Activated CD4-positive, alpha-beta memory T cell treated with anti-CD3 and anti-CD28 coated beads for 36 hours (primary cell): ENCODE results near the gene HIPK4. TPM values are rescaled to one million over a fixed set of nuclear protein-coding genes. Genes with fewer than 3 reads are reported as not detected.

Experiments
- CTCF ChIA-PET: fragments of 350-600 bp; sonication (Branson Sonifier 250); formaldehyde crosslinking; loops from one replicate; lab custom pipeline; 2021; ENCODE audit warnings: antibody characterized with exemption, inconsistent platforms; lab: Charles Lee
- POLR2A ChIA-PET: fragments of 350-600 bp; sonication (Branson Sonifier 250); formaldehyde crosslinking; loops from one replicate; lab custom pipeline; 2021; ENCODE audit warnings: antibody characterized with exemption; lab: Charles Lee
- DNase-seq: peaks from one replicate; pipeline ENCODE4 v3.0.0-alpha.2; 2020
- H3K27ac Mint-ChIP-seq: one replicate; pipeline ENCODE4 v1.8.0; 2021; ENCODE audit warnings: mixed read lengths
- H3K27me3 Mint-ChIP-seq: one replicate; pipeline ENCODE4 v1.8.0; 2021; ENCODE audit warnings: mixed read lengths
- H3K36me3 Mint-ChIP-seq: one replicate; pipeline ENCODE4 v1.8.0; 2021; ENCODE audit warnings: mixed read lengths
- H3K4me1 Mint-ChIP-seq: one replicate; pipeline ENCODE4 v1.8.0; 2021; ENCODE audit warnings: low read depth, mixed read lengths
- H3K4me3 Mint-ChIP-seq: one replicate; pipeline ENCODE4 v1.8.0; 2021; ENCODE audit warnings: mild to moderate bottlenecking, mixed read lengths
- H3K9me3 Mint-ChIP-seq: one replicate; pipeline ENCODE4 v1.8.0; 2021; ENCODE audit warnings: mixed read lengths
- intact Hi-C: fragments of 100-400 bp; cut with micrococcal nuclease; formaldehyde crosslinking; loops from one replicate; pipeline ENCODE4 v1.15.1; 2023
- total RNA-seq, 2 experiments: library from RNA; stranded (reverse); gene quantifications; one replicate each; pipeline ENCODE4 v1.2.3, GENCODE V29; 2021

The HIPK4 gene
- total RNA-seq, 2 experiments from 2014 or later: not detected

GRCh38 chr19:40369797-40370196 lies 20.2 kb downstream of the HIPK4 start:
- no peaks in the 10 kb centered on the region for H3K27me3 Mint-ChIP-seq
- no peak overlapping the region for H3K27ac Mint-ChIP-seq
- ChIA-PET CTCF (no interaction called here), POLR2A (no interaction called here)
- H3K4me1 Mint-ChIP-seq: peaks cover 6% of the 10 kb centered on the region
- peaks cover 8% of the 10 kb centered on the region for H3K36me3 Mint-ChIP-seq
- no peak for DNase-seq
- H3K9me3 Mint-ChIP-seq: no peaks in the 10 kb centered on the region
- no peak overlapping the region for H3K4me3 Mint-ChIP-seq
- intact Hi-C loops: no loop called here

- Mint-ChIP-seq H3K4me1 (peaks cover 11% of the 10 kb centered on the region), H3K27ac (no peak overlapping the region), H3K27me3 (no peaks in the 10 kb centered on the region), H3K9me3 (no peaks in the 10 kb centered on the region), H3K36me3 (peaks cover 7% of the 10 kb centered on the region), H3K4me3 (no peak overlapping the region)
- intact Hi-C loops: no loop called here
- ChIA-PET CTCF (no interaction called here), POLR2A (no interaction called here)
- DNase-seq: no peak
Observed at GRCh38 chr19:40367577-40368434, 22.2 kb downstream of the HIPK4 start.

- no peak for DNase-seq
- H3K4me3 Mint-ChIP-seq: no peak overlapping the region
- H3K4me1 Mint-ChIP-seq: peaks cover 11% of the 10 kb centered on the region
- no peaks in the 10 kb centered on the region for H3K27me3 Mint-ChIP-seq
- intact Hi-C loops: no loop called here
- H3K36me3 Mint-ChIP-seq: peaks cover 4% of the 10 kb centered on the region
- POLR2A ChIA-PET: no interaction called here
- no peaks in the 10 kb centered on the region for H3K9me3 Mint-ChIP-seq
- CTCF ChIA-PET: no interaction called here
- H3K27ac Mint-ChIP-seq: no peak overlapping the region
Observed at GRCh38 chr19:40366697-40367561, 23.1 kb downstream of the HIPK4 start.

- Mint-ChIP-seq H3K4me3 (peak overlapping the region; percentile 32), H3K27ac (no peak overlapping the region), H3K4me1 (peaks cover 11% of the 10 kb centered on the region), H3K36me3 (peaks cover 4% of the 10 kb centered on the region), H3K27me3 (no peaks in the 10 kb centered on the region), H3K9me3 (no peaks in the 10 kb centered on the region)
- intact Hi-C loops: no loop called here
- ChIA-PET POLR2A (no interaction called here), CTCF (interaction anchor here (1.0 kb wide), 1 partner anchor 55 kb away, joined by 3 read pairs; no protein-coding TSS in a partner anchor)
- DNase-seq: peak; percentile 68
Observed at GRCh38 chr19:40365613-40366401, 24.2 kb downstream of the HIPK4 start.

- ChIA-PET CTCF (interaction anchor here (1.0 kb wide), 2 partner anchors 36 to 55 kb away, joined by 3 read pairs; no protein-coding TSS in a partner anchor), POLR2A (no interaction called here)
Observed at GRCh38 chr19:40365010-40365409, 25.0 kb downstream of the HIPK4 start.

GRCh38 chr19:40363069-40363468 lies 26.9 kb downstream of the HIPK4 start:
- intact Hi-C loops: no loop called here
- H3K36me3 Mint-ChIP-seq: peaks cover 4% of the 10 kb centered on the region
- H3K27me3 Mint-ChIP-seq: no peaks in the 10 kb centered on the region
- ChIA-PET POLR2A (no interaction called here), CTCF (no interaction called here)
- H3K27ac Mint-ChIP-seq: no peak overlapping the region
- H3K4me3 Mint-ChIP-seq: no peak overlapping the region
- peaks cover 11% of the 10 kb centered on the region for H3K4me1 Mint-ChIP-seq
- no peak for DNase-seq
- no peaks in the 10 kb centered on the region for H3K9me3 Mint-ChIP-seq

More at GRCh38 chr19:40365010-40365409, 25.0 kb downstream of the HIPK4 start:
- H3K27me3 Mint-ChIP-seq: no peaks in the 10 kb centered on the region
- intact Hi-C loops: no loop called here
- H3K4me1 Mint-ChIP-seq: peaks cover 11% of the 10 kb centered on the region
- no peaks in the 10 kb centered on the region for H3K9me3 Mint-ChIP-seq
- no peak overlapping the region for H3K4me3 Mint-ChIP-seq
- H3K36me3 Mint-ChIP-seq: peaks cover 4% of the 10 kb centered on the region
- H3K27ac Mint-ChIP-seq: no peak overlapping the region
- no peak for DNase-seq

- no peak overlapping the region for H3K4me3 Mint-ChIP-seq
- POLR2A ChIA-PET: no interaction called here
- peaks cover 4% of the 10 kb centered on the region for H3K36me3 Mint-ChIP-seq
- no peak for DNase-seq
- no peaks in the 10 kb centered on the region for H3K9me3 Mint-ChIP-seq
- no peaks in the 10 kb centered on the region for H3K27me3 Mint-ChIP-seq
- CTCF ChIA-PET: no interaction called here
- intact Hi-C loops: no loop called here
- H3K4me1 Mint-ChIP-seq: peaks cover 11% of the 10 kb centered on the region
- H3K27ac Mint-ChIP-seq: no peak overlapping the region
Observed at GRCh38 chr19:40362160-40362559, 27.8 kb downstream of the HIPK4 start.

GRCh38 chr19:40360708-40361241 lies 29.2 kb downstream of the HIPK4 start:
- Mint-ChIP-seq H3K9me3 (no peaks in the 10 kb centered on the region), H3K4me1 (peaks cover 17% of the 10 kb centered on the region), H3K27ac (no peak overlapping the region), H3K36me3 (peaks cover 2% of the 10 kb centered on the region), H3K4me3 (no peak overlapping the region), H3K27me3 (no peaks in the 10 kb centered on the region)
- POLR2A ChIA-PET: no interaction called here
- intact Hi-C loops: no loop called here
- CTCF ChIA-PET: no interaction called here
- DNase-seq: no peak

- DNase-seq: no peak
- ChIA-PET POLR2A (no interaction called here), CTCF (no interaction called here)
- Mint-ChIP-seq H3K27ac (no peak overlapping the region), H3K4me1 (peaks cover 13% of the 10 kb centered on the region), H3K4me3 (no peak overlapping the region), H3K36me3 (peaks cover 2% of the 10 kb centered on the region), H3K9me3 (no peaks in the 10 kb centered on the region), H3K27me3 (no peaks in the 10 kb centered on the region)
- intact Hi-C loops: no loop called here
Observed at GRCh38 chr19:40360020-40360707, 29.8 kb downstream of the HIPK4 start.

- POLR2A ChIA-PET: no interaction called here
- Mint-ChIP-seq H3K27ac (no peak overlapping the region), H3K4me3 (no peak overlapping the region), H3K4me1 (peaks cover 11% of the 10 kb centered on the region), H3K36me3 (no peaks in the 10 kb centered on the region), H3K9me3 (no peaks in the 10 kb centered on the region), H3K27me3 (no peaks in the 10 kb centered on the region)
- CTCF ChIA-PET: no interaction called here
- no peak for DNase-seq
- intact Hi-C loops: no loop called here
Observed at GRCh38 chr19:40358773-40359172, 31.2 kb downstream of the HIPK4 start.

- H3K36me3 Mint-ChIP-seq: no peaks in the 10 kb centered on the region
- ChIA-PET CTCF (interaction anchor here (0.9 kb wide), 1 partner anchor 52 kb away, joined by 3 read pairs; no protein-coding TSS in a partner anchor), POLR2A (no interaction called here)
- no peaks in the 10 kb centered on the region for H3K9me3 Mint-ChIP-seq
- H3K27me3 Mint-ChIP-seq: no peaks in the 10 kb centered on the region
- H3K27ac Mint-ChIP-seq: no peak overlapping the region
- peaks cover 6% of the 10 kb centered on the region for H3K4me1 Mint-ChIP-seq
- no peak for DNase-seq
- no peak overlapping the region for H3K4me3 Mint-ChIP-seq
- intact Hi-C loops: no loop called here
Observed at GRCh38 chr19:40357640-40358039, 32.3 kb downstream of the HIPK4 start.
